CD14-positive monocyte (primary cell): Measurements from ENCODE around the gene SCN4A. TPM values are rescaled to one million over a fixed set of nuclear protein-coding genes. Genes with fewer than 3 reads are reported as not detected.

Experiments
- DNase-seq, 3 donors: peaks; one replicate each; pipeline ENCODE4 v3.0.0-alpha.2; 2011 to 2022
- H2AFZ ChIP-seq: 2 replicates; pipeline ENCODE4 v1.6.0; 2012; ENCODE audit warnings: mild to moderate bottlenecking, low read depth, low read length, inconsistent platforms; ENCODE audit not compliant: insufficient read depth, poor library complexity, severe bottlenecking
- H3K27ac ChIP-seq, 2 donors: 1 replicate in 1 of 2; 2 replicates in 1 of 2; pipeline ENCODE4 v1.5.1; 2012 to 2013; ENCODE audit warnings: low read length in 2 of 2, control low read depth in 1 of 2, inconsistent platforms in 1 of 2, low read depth in 1 of 2, mild to moderate bottlenecking in 1 of 2
- H3K27me3 ChIP-seq, 2 donors: one replicate each; pipeline versions ENCODE4 v1.6.0 to v1.6.1; 2011 to 2013; ENCODE audit warnings: low read length in 2 of 2; ENCODE audit not compliant: control insufficient read depth in 2 of 2, insufficient read depth in 2 of 2
- H3K36me3 ChIP-seq, 2 donors: replicated peaks in 1 of 2; 1 replicate in 1 of 2; 2 replicates in 1 of 2; pipeline versions ENCODE4 v1.5.1 to v1.6.1; 2012 to 2013; ENCODE audit warnings: low read length in 2 of 2, control low read depth in 1 of 2, inconsistent platforms in 1 of 2, mild to moderate bottlenecking in 1 of 2; ENCODE audit not compliant: insufficient read depth in 2 of 2, control insufficient read depth in 1 of 2
- H3K4me1 ChIP-seq, 2 donors: 1 replicate in 1 of 2; 2 replicates in 1 of 2; pipeline versions ENCODE4 v1.5.1 to v1.6.1; 2012 to 2013; ENCODE audit warnings: low read length in 2 of 2, control low read depth in 1 of 2, inconsistent platforms in 1 of 2, mild to moderate bottlenecking in 1 of 2, moderate library complexity in 1 of 2; ENCODE audit not compliant: insufficient read depth in 2 of 2, control insufficient read depth in 1 of 2
- H3K4me2 ChIP-seq: replicated peaks from 2 replicates; pipeline ENCODE3; 2012; ENCODE audit warnings: low read length, moderate library complexity, mild to moderate bottlenecking; ENCODE audit not compliant: poor library complexity, severe bottlenecking; ENCODE audit errors: extremely low read depth
- H3K4me3 ChIP-seq, 3 experiments: fragments of 200-600 bp in 1 of 3; sonication (generic) in 1 of 3; replicated peaks in 1 of 3; 1 replicate in 2 of 3; 2 replicates in 1 of 3; pipeline ENCODE4 v1.5.1; 2011 to 2013; ENCODE audit warnings: low read length in 3 of 3, mild to moderate bottlenecking in 3 of 3, control low read depth in 2 of 3, low read depth in 2 of 3, inconsistent platforms in 1 of 3, moderate library complexity in 1 of 3
- H3K79me2 ChIP-seq: 2 replicates; pipeline ENCODE4 v1.6.0; 2012; ENCODE audit warnings: mild to moderate bottlenecking, control low read depth, inconsistent platforms, low read length, moderate library complexity; ENCODE audit not compliant: insufficient read depth
- H3K9ac ChIP-seq: 2 replicates; pipeline ENCODE4 v1.6.0; 2017; ENCODE audit warnings: low read length, mild to moderate bottlenecking; ENCODE audit not compliant: insufficient read depth, poor library complexity, severe bottlenecking
- H3K9me3 ChIP-seq, 2 donors: replicated peaks in 1 of 2; 1 replicate in 1 of 2; 2 replicates in 1 of 2; pipeline versions ENCODE4 v1.5.1 to v1.6.1; 2012 to 2013; ENCODE audit warnings: low read length in 2 of 2, control low read depth in 1 of 2; ENCODE audit not compliant: control insufficient read depth in 1 of 2, insufficient read depth in 1 of 2
- H4K20me1 ChIP-seq: 2 replicates; pipeline ENCODE4 v1.6.0; 2012; ENCODE audit warnings: mild to moderate bottlenecking, low read length, control low read depth, moderate library complexity; ENCODE audit not compliant: insufficient read depth
- H3K27ac Mint-ChIP-seq, 7 donors: one replicate each; pipeline ENCODE4 v1.8.0; 2020; ENCODE audit warnings: mild to moderate bottlenecking in 7 of 7, mixed read lengths in 7 of 7, moderate library complexity in 6 of 7, inconsistent platforms in 2 of 7
- H3K27me3 Mint-ChIP-seq, 3 donors: one replicate each; pipeline ENCODE4 v1.8.0; 2021 to 2022; ENCODE audit warnings: low read depth in 3 of 3, mild to moderate bottlenecking in 3 of 3, mixed read lengths in 3 of 3, moderate library complexity in 3 of 3, inconsistent platforms in 1 of 3
- H3K36me3 Mint-ChIP-seq, 2 donors: one replicate each; pipeline ENCODE4 v1.8.0; 2020; ENCODE audit warnings: mixed read lengths in 2 of 2, inconsistent platforms in 1 of 2, mild to moderate bottlenecking in 1 of 2
- H3K4me1 Mint-ChIP-seq: one replicate; pipeline ENCODE4 v1.8.0; 2020; ENCODE audit warnings: mild to moderate bottlenecking, mixed read lengths
- H3K4me3 Mint-ChIP-seq, 2 donors: one replicate each; pipeline ENCODE4 v1.8.0; 2020; ENCODE audit warnings: mild to moderate bottlenecking in 2 of 2, mixed read lengths in 2 of 2, moderate library complexity in 1 of 2
- H3K9me3 Mint-ChIP-seq, 7 donors: one replicate each; pipeline ENCODE4 v1.8.0; 2020 to 2022; ENCODE audit warnings: mixed read lengths in 7 of 7, mild to moderate bottlenecking in 6 of 7, moderate library complexity in 6 of 7, inconsistent platforms in 2 of 7
- WGBS: methylation state at CpG from one replicate; pipeline ENCODE4 v1.1.5; 2013; ENCODE audit warnings: missing lambda C conversion rate; ENCODE audit not compliant: insufficient coverage; 5-methylcytosine and 5-hydroxymethylcytosine counted together
- intact Hi-C, 2 donors: fragments of 100-400 bp; cut with micrococcal nuclease; formaldehyde crosslinking; loops; one replicate each; pipeline versions ENCODE4 v1.15.0 to v1.15.1; 2023
- polyA plus RNA-seq, 3 donors: library from polyadenylated mRNA; depleted of rRNA in 1 of 3; unstranded in 2 of 3; stranded (reverse) in 1 of 3; fragments of 300-500 nt in 2 of 3; fragments of >200 nt in 1 of 3; fragmentation: Illumina TruSeq in 2 of 3; gene quantifications; 1 replicate in 2 of 3; 2 replicates in 1 of 3; pipeline ENCODE4 v1.2.3, GENCODE V29; 2012 to 2021
- TF ChIP-seq, protein P1 (sequence below): fragments of 200-600 bp; IDR thresholded peaks from one replicate; pipeline ENCODE4 v1.8.0; 2022; ENCODE audit warnings: antibody characterized with exemption, mild to moderate bottlenecking

The SCN4A gene
- polyA plus RNA-seq, 3 donors: not detected

DNA sequence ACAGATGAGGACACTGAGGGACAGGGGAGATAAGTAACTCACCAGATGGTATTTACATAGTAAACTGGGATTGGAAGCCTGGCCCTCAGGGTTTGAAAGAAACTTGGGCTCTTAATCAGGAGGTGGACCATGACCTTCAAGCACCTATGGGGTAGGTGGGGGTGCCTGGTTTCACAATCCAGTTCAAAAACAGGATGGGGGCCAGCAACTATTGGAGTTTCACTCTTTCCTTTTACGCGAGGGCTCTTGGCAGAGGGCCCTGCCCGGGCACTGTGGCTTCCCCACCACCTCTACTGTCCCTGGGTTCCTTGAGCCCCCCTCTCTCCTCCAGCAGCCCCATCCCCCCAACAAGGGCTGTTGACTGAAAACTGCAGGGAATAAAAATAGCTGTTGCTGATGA lies 14.1 kb upstream of the SCN4A start:
- intact Hi-C loops: no loop called here
- Histone ChIP-seq H3K79me2 (no peaks in the 10 kb centered on the region), H3K4me1 (peaks cover 40 to 45% of the 10 kb centered on the region in 2 donors), H4K20me1 (no peaks in the 10 kb centered on the region), H3K9ac (no peak overlapping the region), H3K27ac (no peak overlapping the region), H3K4me2 (no peak overlapping the region), H2AFZ (no peak overlapping the region), H3K36me3 (no peaks in the 10 kb centered on the region), H3K9me3 (peaks cover 0 to 5% of the 10 kb centered on the region in 2 donors), H3K27me3 (no peaks in the 10 kb centered on the region), H3K4me3 (no peak overlapping the region)
- H3K4me1 Mint-ChIP-seq: peaks cover 48% of the 10 kb centered on the region
- no peak for DNase-seq
- no CpG with 5 or more reads among the region's 3 CpGs for WGBS
- H3K9me3 Mint-ChIP-seq: peaks cover 1 to 8% (median 4%) of the 10 kb centered on the region in 7 donors
- peaks cover 2 to 12% (median 11%) of the 10 kb centered on the region in 3 donors for H3K27me3 Mint-ChIP-seq
- no peak overlapping the region for H3K27ac Mint-ChIP-seq
- H3K36me3 Mint-ChIP-seq: peaks cover 0 to 3% of the 10 kb centered on the region in 2 donors
- TF ChIP-seq, protein P1, sequence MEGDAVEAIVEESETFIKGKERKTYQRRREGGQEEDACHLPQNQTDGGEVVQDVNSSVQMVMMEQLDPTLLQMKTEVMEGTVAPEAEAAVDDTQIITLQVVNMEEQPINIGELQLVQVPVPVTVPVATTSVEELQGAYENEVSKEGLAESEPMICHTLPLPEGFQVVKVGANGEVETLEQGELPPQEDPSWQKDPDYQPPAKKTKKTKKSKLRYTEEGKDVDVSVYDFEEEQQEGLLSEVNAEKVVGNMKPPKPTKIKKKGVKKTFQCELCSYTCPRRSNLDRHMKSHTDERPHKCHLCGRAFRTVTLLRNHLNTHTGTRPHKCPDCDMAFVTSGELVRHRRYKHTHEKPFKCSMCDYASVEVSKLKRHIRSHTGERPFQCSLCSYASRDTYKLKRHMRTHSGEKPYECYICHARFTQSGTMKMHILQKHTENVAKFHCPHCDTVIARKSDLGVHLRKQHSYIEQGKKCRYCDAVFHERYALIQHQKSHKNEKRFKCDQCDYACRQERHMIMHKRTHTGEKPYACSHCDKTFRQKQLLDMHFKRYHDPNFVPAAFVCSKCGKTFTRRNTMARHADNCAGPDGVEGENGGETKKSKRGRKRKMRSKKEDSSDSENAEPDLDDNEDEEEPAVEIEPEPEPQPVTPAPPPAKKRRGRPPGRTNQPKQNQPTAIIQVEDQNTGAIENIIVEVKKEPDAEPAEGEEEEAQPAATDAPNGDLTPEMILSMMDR: no peak
- no peak overlapping the region for H3K4me3 Mint-ChIP-seq

GRCh38 chr17:63985387-63986140 lies 12.8 kb upstream of the SCN4A start:
- no peak for DNase-seq
- no peaks in the 10 kb centered on the region for H3K27me3 ChIP-seq
- peaks cover 0 to 5% (median 4%) of the 10 kb centered on the region in 3 donors for H3K27me3 Mint-ChIP-seq
- WGBS: 53% methylated on average over 12 of the region's 13 CpGs
- no peaks in the 10 kb centered on the region for H4K20me1 ChIP-seq
- no peak overlapping the region for H3K4me3 ChIP-seq
- peak overlapping the region; percentile 35 to 88 (median 63) for H3K27ac Mint-ChIP-seq
- peaks cover 37 to 42% of the 10 kb centered on the region in 2 donors for H3K4me1 ChIP-seq
- H3K36me3 Mint-ChIP-seq: peaks cover 0 to 3% of the 10 kb centered on the region in 2 donors
- no peak overlapping the region for H3K4me2 ChIP-seq
- intact Hi-C loops: no loop called here
- no peaks in the 10 kb centered on the region for H3K79me2 ChIP-seq
- peak overlapping the region in 1 of 2 donors; percentile 51 for H3K4me3 Mint-ChIP-seq
- H2AFZ ChIP-seq: peak overlapping the region; percentile 35
- peak overlapping the region; percentile 24 for H3K9ac ChIP-seq
- TF ChIP-seq, protein P1: no peak
- peaks cover 0 to 10% of the 10 kb centered on the region in 2 donors for H3K9me3 ChIP-seq
- peaks cover 1 to 11% (median 8%) of the 10 kb centered on the region in 7 donors for H3K9me3 Mint-ChIP-seq
- H3K4me1 Mint-ChIP-seq: peaks cover 45% of the 10 kb centered on the region
- H3K27ac ChIP-seq: peak overlapping the region; percentile 0 to 44
- no peaks in the 10 kb centered on the region for H3K36me3 ChIP-seq
